ENCODE results near the gene POU2AF1.

The POU2AF1 gene

DNA sequence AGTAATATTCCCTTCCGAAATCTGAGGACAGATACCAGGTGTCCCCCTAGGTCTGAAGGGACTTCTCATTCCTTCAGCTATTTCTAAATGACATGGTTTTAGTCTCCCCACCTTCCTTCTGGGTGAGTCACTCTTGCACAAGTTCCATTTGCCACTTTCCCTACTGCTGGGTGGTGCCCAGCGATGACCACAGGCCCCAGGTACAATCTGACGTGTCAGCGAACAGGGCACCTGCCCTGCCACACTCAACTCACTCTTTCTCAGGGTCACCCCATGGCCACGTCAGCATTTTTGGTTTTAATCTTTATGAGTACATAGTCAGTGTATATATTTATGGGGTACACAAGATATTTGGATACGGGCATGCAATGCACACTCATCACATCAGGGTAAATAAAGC lies 17.2 kb downstream of the POU2AF1 start:
- Mint-ChIP-seq H3K9me3 (no peaks in the 10 kb centered on the region), H3K27ac (no peak overlapping the region), H3K36me3 (peaks cover 2% of the 10 kb centered on the region), H3K4me3 (no peak overlapping the region), H3K27me3 (no peaks in the 10 kb centered on the region), H3K4me1 (peaks cover 12% of the 10 kb centered on the region)

DNA sequence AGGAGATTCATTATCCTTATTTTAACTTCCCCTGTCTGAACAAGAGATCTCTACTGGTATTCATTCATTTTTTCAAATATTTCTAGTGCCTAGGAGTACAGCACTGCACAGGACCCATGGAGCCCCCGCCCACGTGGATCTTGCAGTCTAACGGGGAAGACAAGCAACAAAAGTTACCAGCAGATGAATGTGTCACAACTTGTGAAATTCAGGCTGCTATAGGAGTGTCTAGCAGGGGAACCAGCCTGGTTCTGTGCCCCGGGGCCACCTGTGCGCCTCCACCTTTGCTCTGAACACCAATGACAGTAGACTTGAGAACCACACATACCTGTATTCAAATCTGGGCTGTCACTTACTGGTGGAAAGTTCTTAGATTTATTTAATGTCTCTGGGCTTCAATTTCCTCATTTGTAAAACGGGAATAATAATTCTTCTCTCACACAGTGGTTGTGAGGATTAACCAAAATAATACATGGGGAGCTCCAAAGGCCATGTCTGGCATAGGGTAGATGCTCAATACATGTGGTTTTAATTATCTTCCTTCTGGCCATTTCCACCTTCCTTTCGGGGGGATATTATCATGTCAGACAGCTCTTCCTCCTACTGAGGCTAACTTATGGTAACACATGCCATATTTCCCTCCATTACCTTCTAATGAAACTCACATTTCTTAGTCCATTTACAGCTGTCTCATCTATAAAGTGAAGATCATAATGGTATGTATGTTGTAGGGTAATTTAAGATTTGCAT lies 17.8 kb downstream of the POU2AF1 start:
- H3K9me3 Mint-ChIP-seq: no peaks in the 10 kb centered on the region
- no peak overlapping the region for H3K27ac Mint-ChIP-seq
- peaks cover 12% of the 10 kb centered on the region for H3K4me1 Mint-ChIP-seq
- no peak overlapping the region for H3K4me3 Mint-ChIP-seq
- H3K27me3 Mint-ChIP-seq: no peaks in the 10 kb centered on the region
- peaks cover 2% of the 10 kb centered on the region for H3K36me3 Mint-ChIP-seq

DNA sequence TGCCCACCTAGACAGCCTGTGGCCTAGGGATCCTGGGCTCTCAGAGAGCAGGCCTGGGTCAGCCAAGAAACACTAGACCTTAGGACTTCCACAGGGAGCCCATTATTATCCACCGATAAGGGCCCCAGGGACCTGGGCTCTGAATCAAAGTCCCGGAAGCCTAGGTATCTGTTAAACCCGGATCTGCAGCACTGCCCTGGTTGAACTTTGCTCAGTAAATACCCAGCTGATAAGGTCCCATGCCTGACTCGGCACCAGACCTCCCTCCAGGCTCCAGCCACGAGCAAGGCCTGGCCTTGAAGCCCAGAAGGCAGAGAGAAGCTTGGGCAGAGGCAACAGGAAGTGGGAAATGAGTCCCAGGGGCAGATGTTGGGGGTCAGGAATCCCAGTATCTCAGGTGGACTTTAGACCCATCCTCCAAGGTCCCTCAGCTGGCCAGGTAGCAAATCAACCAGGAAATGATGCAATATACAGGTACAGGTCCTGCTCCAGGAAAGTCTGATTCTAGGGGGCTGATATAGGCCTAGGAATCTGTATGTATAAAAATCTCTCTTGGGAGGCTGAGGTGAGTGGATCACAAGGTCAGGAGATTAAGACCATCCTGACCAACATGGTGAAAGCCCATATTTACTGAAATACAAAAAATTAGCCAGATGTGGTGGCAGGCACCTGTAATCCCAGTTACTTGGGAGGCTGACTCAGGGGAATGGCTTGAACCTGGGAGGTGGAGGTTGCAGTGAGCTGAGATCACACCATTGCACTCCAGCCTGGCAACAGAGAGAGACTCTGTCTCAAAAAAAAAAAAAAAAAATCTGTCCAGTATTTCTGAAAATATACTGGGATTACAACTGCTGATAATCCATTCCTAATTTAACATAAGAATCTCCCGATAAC lies 18.7 kb downstream of the POU2AF1 start:
- H3K4me1 Mint-ChIP-seq: peaks cover 12% of the 10 kb centered on the region
- H3K9me3 Mint-ChIP-seq: no peaks in the 10 kb centered on the region
- H3K4me3 Mint-ChIP-seq: no peak overlapping the region
- H3K27ac Mint-ChIP-seq: no peak overlapping the region
- no peaks in the 10 kb centered on the region for H3K27me3 Mint-ChIP-seq
- peaks cover under 1% of the 10 kb centered on the region for H3K36me3 Mint-ChIP-seq

DNA sequence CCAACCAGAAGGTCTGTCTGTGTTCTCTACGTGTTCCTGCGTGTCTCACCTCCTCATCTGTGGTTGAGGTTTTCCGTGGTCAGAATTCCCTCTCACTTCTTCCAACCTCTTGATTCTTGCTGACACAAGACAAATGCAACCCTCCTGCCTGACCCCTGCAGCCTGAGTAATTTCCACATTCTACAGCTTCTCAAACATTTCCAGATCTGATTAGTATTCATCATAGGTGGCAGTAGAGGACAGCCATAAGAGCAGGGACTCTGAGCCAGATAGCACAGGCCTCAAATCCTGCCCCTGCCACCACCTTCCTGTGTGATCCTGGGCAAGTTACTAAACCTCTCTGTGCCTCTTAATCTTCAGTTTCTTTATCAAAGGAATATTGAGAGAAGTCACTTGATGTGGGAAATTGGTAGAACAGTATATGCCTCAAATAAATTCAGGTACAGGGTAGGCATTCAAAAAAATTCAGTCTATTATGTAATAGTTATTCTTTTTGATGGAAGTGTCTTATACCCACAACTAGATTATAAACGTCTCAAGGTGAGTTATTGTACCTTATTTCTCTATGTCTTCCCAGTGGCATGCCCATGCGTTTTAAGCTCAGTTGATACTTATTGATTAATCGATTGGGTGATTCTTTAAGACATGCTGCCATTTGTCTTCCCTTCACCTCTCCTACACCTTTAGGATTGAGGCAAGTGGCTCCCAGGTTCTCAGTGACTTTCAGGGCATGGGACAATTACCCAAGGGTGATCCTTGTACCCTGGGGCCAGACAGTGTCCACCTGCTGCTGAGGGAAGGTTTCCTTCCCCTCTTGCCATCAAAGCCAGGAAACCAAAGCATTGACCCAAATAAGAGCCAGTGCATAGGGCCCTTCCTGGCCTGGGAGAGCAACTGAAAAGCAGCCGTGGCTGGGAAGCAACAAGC lies 19.6 kb downstream of the POU2AF1 start:
- Mint-ChIP-seq H3K27ac (peak overlapping the region; percentile 31), H3K9me3 (no peaks in the 10 kb centered on the region), H3K27me3 (no peaks in the 10 kb centered on the region), H3K4me1 (peaks cover 12% of the 10 kb centered on the region), H3K4me3 (no peak overlapping the region), H3K36me3 (peaks cover 1% of the 10 kb centered on the region)

DNA sequence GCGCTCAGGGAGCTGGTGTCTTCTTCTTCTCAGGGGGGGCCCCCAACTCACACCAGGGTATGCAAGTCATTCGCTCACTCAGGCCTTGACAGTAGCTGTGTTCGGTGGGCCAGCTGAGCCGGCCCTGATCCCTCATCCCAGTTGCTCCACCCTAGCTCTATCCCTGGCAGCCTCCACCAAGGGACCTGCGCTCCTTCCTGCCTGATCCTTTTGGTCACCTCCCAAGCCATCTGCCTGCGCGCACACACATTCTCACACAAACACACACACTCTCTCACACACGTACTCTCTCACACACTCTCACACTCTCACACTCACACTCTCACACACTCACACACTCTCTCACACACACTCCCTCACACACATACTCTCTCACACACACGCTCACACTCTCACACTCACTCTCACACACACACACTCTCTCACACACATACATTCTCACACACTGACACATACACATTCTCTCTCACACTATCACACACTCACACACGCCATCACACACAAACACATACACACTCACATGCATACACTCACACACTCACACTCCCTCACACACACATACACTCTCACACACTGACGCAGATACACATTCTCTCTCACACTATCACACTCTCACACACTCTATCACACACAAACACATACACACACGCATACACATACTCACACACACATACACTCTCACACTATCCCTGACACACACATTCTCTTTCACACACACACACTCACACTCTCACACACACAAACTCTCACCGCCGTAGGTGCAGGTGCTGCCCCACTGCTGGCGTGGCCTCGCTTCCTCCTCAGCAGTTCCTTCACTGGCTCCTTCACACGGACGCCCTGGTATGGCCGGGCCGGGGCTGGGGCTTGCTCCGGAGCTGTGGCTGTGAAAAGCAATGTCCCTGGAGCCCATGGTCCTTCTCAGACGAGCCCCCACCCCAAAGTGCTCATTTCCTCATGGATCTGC lies 20.8 kb downstream of the POU2AF1 start:
- no peaks in the 10 kb centered on the region for H3K27me3 Mint-ChIP-seq
- peaks cover 4% of the 10 kb centered on the region for H3K36me3 Mint-ChIP-seq
- no peak overlapping the region for H3K4me3 Mint-ChIP-seq
- H3K27ac Mint-ChIP-seq: no peak overlapping the region
- no peaks in the 10 kb centered on the region for H3K9me3 Mint-ChIP-seq
- H3K4me1 Mint-ChIP-seq: peaks cover 12% of the 10 kb centered on the region

DNA sequence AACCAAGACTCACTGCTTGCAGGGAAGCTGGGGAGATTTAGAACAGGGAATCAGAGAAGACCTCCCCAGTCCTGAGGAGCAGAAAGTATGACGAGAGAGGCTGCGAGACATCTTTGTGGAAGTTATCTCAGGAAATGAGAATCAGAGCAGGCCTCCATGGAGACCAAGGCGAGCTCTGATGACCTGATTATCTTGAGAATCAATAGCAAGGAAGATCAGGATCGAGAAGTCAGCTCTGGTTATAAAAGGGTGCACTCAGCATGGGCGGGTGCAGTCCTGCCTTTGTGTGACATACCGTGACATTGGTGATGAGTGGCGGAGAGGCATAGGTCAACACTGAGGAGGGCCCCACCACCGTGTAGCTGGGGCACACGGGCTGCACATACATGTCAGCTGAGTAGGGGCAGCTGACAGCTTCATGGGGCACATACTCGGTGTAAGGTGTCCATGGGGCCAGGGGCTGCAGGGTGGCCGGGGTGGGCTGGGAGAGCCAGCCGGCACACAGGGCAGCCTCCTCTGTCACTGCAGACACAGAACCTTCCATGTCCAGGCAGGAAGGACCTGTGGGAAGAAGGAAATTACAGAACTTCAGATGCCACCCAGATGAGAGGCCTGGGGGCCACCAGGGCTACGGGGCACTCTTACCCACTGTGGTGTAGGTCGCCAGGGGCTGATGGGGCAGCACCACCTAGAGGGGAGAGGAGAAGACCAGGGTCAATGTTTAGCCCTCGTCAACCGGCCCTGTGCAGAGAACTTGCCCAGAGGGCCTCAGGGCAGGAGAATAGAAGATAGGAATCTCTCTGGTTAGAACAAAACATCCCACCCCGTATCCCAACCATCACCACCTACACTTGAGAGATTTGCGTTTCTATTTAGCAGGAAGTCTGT lies 21.7 kb downstream of the POU2AF1 start:
- Mint-ChIP-seq H3K9me3 (no peaks in the 10 kb centered on the region), H3K27ac (no peak overlapping the region), H3K27me3 (no peaks in the 10 kb centered on the region), H3K36me3 (peaks cover 4% of the 10 kb centered on the region), H3K4me3 (no peak overlapping the region), H3K4me1 (peaks cover 12% of the 10 kb centered on the region)

DNA sequence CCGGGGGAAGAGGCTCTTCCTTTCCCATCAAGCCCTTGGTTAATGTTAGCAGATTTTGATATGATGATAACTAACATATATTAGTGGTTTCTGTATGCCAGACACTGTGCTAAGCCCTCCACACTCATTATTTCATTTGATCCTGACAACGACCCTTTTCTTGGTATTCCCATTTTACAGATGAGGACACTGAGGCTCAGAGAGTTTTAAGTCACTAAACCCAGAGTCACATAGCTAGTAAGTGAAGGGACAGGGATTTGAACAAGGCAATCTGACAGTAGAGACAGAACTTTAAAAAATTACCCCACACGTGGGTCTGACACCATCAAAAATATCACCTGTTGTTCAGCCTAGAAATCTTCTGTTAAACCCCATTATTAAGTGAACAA lies 22.4 kb downstream of the POU2AF1 start:
- Mint-ChIP-seq H3K27me3 (no peaks in the 10 kb centered on the region), H3K27ac (no peak overlapping the region), H3K36me3 (peaks cover 4% of the 10 kb centered on the region), H3K4me3 (no peak overlapping the region), H3K9me3 (no peaks in the 10 kb centered on the region), H3K4me1 (peaks cover 9% of the 10 kb centered on the region)

DNA sequence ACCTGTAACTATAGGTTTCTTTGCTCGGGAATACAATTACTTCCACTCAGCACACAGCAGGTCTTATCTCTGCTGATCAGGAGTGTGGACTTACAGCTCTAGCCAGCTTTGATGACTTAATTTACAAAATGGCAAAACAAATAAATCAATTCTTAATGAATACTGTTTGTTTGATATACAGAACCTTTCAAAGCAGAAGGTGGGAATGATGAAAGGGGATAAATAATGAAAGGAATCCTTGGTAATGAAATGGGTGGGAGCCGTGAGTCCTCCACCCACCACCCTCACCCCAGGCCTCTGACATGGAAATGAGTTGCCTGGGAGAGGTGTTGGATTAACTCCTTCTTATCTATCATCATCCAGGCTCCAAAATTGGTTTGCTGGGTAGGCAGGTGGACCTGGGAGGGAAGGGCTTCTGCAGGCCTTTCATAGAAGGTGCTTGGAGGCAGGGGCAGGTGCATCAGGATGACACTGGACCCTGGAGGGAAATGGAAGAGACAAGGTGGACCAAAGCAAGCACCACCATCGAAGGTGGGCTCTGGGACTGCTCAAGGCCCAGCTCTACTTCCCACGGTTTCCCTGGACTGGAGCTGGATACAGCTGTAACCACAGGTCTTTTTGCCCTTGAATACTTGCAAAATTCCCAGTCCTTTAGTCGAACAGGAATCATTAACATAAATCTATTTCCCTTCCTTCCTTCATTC lies 23.0 kb downstream of the POU2AF1 start:
- no peak overlapping the region for H3K4me3 Mint-ChIP-seq
- peaks cover 4% of the 10 kb centered on the region for H3K36me3 Mint-ChIP-seq
- H3K4me1 Mint-ChIP-seq: peaks cover 4% of the 10 kb centered on the region
- H3K9me3 Mint-ChIP-seq: no peaks in the 10 kb centered on the region
- no peaks in the 10 kb centered on the region for H3K27me3 Mint-ChIP-seq
- H3K27ac Mint-ChIP-seq: no peak overlapping the region

DNA sequence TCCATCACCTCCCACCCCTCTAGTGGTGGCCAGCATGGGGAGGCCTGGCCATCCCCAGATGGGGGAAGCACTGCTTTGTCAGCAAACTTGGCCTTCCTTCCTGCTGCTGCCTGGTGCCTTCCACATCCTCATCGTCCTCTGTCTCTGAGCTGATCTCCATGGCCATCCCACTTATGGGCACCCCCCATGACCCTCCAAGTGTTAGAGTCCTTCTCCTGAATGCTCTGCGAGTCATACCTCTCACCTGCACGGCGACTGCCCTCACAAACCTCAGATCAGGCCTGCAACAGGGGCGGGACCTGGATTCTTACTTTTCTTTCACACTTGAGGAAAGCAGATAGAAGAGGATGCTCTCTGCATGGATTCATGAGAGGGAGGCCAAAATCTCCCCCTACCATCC lies 24.0 kb downstream of the POU2AF1 start:
- Mint-ChIP-seq H3K9me3 (no peaks in the 10 kb centered on the region), H3K27me3 (no peaks in the 10 kb centered on the region), H3K4me3 (no peak overlapping the region), H3K27ac (no peak overlapping the region), H3K36me3 (peaks cover 4% of the 10 kb centered on the region), H3K4me1 (no peaks in the 10 kb centered on the region)

DNA sequence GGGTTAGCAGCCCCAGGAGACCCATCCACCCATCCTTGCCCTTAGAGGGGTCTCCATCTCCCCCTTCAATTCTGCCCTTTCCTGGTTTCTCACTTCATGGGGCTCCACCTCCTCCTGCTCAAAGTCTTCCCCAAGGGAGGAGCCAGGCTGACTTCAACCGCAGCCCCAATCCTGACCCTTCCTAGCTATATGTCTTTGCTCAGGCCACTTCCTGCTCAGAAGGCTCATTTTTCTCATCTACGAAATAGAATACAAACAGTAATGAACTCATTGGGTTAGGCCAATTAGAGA lies 24.5 kb downstream of the POU2AF1 start:
- H3K36me3 Mint-ChIP-seq: peaks cover 4% of the 10 kb centered on the region
- no peaks in the 10 kb centered on the region for H3K4me1 Mint-ChIP-seq
- no peaks in the 10 kb centered on the region for H3K9me3 Mint-ChIP-seq
- H3K4me3 Mint-ChIP-seq: no peak overlapping the region
- H3K27me3 Mint-ChIP-seq: no peaks in the 10 kb centered on the region
- H3K27ac Mint-ChIP-seq: no peak overlapping the region

DNA sequence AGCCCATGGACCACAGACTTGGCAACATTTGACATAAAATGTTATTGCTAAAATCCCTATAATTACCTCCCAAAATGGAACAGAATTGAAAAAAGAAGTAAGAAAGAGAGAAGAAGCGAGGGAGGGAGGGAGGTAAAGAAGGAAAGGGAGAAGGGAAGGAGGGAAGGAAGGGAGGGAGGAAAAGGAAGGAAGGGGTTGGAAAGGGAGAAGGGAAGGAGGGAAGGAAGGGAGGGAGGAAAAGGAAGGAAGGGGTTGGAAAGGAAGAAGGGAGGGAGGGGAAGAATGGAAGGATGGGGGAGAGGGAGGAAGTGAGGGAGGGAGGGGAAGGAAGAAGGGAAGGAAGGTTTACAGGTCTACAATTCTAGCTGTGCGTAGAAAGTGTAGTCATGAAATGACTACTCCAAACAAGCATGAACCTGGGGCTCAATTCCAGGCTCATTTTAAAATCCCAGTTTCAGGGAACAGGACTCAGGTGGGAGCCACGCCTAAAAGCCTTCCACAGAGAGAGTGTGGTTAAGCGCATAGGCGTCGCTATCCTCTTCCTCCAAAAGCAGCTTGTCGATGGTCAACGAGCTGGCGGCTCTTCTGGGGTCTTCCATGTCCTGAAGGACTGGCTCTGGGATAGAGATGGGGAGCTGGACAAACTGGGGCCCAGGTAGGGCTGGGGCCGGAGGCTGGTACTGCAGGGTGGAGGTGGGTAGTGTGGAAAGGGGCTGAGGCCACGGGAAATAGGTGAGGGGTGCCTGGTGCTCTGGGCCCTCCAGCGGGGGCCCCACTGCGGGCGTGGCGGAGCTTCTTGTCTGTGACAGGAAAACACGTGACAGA lies 25.1 kb downstream of the POU2AF1 start:
- Mint-ChIP-seq H3K27ac (no peak overlapping the region), H3K4me3 (no peak overlapping the region), H3K36me3 (peaks cover 4% of the 10 kb centered on the region), H3K27me3 (no peaks in the 10 kb centered on the region), H3K9me3 (no peaks in the 10 kb centered on the region), H3K4me1 (no peaks in the 10 kb centered on the region)

DNA sequence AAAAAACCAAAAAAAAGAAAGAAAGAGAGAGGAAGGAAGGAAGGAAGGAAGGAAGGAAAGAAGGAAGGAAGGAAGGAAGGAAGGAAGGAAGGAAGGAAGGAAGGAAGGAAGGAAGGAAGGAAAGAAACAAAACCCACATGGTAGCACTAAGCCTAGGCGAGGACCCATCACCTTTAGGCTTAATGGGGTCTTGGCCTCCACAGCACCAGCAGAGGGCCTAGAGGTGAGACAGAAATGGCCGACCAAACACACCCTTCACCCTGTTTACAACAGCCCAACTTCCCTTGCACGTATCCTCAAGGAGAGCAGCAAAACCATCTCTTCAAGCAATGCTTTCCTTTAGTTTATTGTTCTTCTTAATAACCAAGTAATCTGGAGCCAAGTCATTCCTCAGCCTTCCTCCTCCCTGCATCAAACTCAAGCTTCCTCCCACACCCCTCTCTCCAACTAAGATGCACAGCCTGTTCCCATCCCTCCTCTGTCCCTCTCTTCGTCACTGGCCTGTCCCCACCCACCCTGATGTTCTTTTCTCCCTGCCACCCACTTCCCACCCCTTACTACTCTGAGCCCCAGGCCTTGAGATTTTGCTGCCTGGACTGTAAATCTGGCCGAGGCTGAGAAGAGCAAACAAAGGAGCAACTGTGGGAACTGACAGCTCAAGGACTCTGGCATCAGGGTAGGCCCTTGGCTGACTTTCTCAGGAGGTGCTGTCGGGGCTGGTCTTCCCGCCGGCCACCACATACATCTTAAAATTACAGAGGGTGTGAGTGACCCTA lies 26.0 kb downstream of the POU2AF1 start:
- H3K4me1 Mint-ChIP-seq: no peaks in the 10 kb centered on the region
- no peak overlapping the region for H3K27ac Mint-ChIP-seq
- H3K27me3 Mint-ChIP-seq: no peaks in the 10 kb centered on the region
- H3K36me3 Mint-ChIP-seq: peaks cover 4% of the 10 kb centered on the region
- no peak overlapping the region for H3K4me3 Mint-ChIP-seq
- H3K9me3 Mint-ChIP-seq: no peaks in the 10 kb centered on the region
